GM19397 (cell line): Measurements from ENCODE around the gene HEBP2.
"Not testable (repeated sequence)": the region's sequence is repeated elsewhere in the genome, so short reads cannot be mapped to it uniquely, and the experiment has no call there.

ENCODE experiments used
- ATAC-seq: cut with Tn5 transposase; IDR thresholded peaks from one replicate; pipeline ENCODE4 v1.9.1; 2021; ENCODE audit warnings: mild to moderate bottlenecking, moderate library complexity; ENCODE audit not compliant: unreplicated experiment

HEBP2 gene, protein sequence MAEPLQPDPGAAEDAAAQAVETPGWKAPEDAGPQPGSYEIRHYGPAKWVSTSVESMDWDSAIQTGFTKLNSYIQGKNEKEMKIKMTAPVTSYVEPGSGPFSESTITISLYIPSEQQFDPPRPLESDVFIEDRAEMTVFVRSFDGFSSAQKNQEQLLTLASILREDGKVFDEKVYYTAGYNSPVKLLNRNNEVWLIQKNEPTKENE

DNA sequence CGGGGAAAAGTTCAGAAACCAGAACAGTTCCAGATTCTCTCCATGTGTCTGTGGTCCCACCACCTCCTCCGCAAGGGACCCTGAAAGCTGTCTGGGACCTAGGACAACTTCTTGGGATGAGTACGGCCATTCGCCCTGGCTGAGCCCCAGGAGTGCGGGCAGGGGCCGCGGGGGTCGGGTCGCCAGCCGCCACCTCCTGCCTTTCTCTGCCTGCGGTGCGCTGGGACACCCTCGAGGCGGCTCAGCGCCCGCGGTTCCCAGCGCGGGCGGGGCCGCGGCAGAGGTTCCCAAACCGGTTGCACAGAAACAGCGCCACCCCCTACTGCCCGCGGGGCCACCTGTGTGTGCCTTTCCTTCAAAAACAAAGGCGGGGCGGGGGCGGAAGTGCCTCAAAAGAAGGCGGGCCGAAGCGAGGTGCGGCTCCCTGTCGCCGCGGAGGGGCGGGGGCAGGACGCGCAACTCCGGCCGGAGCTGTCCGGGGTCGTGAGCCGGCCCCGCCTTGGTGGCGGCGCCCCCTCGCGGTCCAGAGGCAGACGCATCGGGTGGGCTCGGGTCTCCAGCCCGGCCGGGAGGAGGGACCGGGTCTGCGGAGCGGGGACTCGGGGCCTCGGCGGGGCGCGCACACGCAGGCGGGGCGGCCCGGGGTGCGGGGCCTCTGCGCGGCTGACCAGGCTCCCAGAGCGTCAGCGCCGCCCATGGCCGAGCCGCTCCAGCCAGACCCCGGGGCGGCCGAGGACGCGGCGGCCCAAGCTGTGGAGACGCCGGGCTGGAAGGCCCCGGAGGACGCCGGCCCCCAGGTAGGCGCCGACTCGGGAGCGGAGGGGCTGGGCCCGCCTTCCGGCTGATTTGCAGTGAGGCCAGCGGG, at the start of gene HEBP2:
Gene HEBP2 (plus strand): TSS at position 423 of the 865 bp plus-strand sequence. CDS start 273 bp downstream, at position 696.
- ATAC-seq, result peak; percentile 90

DNA sequence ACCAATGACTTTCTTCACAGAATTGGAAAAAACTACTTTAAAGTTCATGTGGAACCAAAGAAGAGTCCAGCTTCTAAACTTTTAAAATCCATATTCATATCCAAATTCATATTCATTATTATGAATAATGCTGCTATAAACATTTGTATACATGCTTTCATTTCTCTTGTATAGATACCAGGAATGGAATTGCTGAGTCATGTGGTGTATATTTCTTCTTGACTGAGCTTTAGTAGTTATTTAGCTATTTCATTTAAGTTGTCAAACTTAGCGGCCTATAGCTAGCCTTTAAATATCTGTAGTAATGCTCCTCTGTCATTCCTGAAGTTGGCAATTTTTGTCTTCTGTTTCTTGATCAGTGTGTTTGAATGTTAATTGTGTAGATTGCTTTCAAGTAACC, 46.1 kb upstream of the HEBP2 start:
- ATAC-seq, result no peak

DNA sequence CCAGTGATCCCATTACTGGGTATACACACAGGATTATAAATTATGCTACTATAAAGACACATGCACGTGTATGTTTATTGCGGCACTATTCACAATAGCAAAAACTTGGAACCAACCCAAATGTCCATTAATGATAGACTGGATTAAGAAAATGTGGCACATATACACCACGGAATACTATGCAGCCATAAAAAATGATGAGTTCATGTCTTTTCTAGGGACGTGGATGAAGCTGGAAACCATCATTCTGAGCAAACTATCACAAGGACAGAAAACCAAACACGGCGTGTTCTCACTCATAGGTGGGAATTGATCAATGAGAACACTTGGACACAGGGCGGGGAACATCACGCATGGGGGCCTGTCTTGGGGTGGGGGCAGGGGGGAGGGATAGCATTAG, 35.3 kb upstream of the HEBP2 start:
- not testable (repeated sequence) for ATAC-seq

DNA sequence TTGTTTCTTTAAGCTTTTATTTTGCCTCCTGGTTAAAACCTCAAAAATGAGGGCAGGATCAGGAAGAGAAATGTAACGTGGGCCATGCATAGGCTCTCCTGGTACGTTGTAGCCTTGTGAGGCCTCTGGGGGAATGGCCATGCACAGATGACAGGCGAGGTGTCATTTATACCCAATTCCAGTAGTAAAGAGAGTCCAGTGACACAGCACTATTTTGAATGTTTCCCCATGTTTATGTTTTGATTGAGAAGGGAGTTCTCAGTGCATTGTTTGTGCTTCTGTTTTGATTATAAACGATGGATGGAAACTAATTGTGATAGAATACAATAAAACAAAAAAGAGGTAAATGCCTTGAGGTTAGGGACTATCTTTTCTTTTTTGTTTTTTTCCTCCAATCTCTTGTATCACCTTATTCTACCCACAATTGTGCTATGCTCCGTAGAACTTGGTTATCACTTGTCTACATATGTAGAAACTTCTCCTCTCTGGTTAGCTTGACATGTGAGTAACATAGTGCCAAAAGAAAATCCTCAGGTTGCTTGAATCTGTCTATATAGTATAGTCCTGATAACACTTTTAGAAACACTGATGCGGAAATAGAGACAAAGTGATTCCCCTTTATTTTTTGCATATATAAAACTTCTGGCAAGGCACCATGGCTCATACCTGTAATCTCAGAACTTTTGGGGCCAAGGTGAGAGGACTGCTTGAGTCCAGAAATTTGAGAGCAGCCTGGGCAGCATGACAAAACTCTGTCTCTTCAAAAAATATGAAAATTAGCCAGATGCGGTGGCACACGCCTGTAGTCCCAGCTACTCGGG, 33.2 kb upstream of the HEBP2 start:
- no peak for ATAC-seq

DNA sequence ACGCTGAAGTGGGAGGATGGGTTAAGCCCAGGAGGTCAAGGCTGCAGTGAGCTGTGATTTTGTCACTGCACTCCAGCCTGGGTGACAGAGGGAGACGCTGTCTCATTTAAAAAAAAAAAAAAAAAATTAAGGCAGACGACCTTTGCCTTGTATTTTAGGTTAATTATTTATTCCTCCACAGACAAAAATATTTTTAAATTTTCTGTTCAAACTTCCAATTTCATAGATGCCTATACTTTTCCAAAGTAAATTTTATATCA, 32.6 kb upstream of the HEBP2 start:
- ATAC-seq, result no peak

DNA sequence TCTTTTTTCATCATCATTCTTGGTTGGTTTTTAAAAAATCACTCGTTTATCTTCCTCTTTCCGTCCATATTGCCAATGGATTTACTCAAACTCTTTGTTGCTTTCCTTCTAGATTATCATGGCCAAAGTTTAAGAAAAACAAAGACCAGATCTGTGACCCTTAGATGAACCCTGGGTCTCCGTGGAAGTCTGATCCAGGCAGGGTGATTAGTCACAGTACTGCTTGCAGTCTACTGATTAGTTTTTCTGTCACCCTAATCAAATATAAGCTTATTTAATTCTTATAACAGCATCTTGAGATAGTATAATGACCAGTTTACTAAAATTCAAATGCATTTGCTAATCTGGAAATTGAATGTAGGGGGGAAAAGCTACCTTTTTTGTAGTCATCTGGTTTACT, 32.3 kb upstream of the HEBP2 start:
- no peak for ATAC-seq

DNA sequence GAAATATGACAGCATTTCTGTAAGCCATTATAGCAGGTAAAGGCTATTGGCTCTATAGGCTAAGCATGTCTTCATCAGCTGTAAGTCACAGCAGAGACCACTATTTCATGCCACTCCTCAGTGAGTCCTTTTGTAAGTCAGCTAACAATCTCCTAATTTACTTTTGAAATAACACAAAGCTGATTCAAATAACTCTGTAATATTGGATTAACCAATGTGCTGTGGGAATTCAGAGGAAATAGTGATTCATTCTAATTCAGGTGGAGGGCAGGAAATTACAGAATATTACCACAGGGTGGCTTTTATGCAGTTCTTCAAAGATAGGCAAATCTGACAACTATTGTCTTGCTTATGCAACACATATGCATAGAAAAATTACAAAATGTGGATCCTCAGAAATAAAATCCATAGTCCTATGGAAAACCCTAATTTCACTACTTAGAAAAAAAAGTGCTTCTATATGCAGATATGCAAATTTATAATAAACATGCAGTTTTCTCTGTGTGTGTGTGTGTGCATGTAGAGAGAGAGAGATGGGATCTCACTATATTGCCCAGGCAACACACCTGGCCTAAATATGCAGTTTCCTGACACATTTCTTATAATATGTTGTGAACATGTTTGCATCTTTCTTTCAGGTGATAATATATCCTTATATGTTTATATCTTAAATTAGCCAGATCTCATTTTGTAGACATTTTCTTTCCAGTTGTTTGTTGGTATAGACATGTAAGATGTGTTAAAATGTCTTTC, 31.1 kb upstream of the HEBP2 start:
- no peak for ATAC-seq

DNA sequence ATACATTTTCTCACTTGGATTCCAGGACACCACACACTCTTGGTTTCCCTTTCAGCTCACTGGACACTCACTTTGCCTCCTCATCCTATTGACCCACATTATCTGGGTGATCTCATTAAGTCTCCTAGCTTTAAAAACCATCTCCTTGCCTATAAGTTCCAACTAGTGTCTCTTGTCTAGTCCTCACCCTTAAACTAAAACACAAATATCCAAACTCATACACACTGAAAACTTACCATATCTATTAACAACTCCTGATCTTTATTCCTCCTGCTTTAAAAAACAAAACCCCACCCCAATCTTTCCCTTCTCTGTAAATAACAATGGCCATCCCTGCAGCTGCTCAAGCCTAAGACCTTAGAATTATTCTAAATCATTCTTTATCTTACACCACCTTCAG, 29.8 kb upstream of the HEBP2 start:
- ATAC-seq, result no peak

DNA sequence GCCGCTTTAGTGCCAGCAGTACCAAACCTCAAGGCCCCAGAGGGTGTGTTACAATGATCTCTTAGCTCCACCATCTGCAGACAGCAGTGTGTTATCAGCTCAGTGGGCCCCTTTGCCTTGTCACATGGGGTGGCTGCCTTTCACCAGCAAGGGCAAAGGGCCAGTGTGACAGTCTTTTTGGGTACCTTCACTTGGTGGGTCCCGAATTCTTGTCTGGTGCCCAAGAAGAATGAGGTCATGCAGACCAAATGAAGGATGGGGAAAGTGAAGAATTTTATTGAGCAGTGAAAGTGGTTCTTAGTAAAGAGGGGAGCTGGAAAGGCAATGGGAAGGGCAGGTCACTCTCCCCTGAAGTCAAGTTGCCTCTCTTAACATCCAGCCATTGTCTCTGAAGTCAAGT, 29.2 kb upstream of the HEBP2 start:
- ATAC-seq, result no peak

DNA sequence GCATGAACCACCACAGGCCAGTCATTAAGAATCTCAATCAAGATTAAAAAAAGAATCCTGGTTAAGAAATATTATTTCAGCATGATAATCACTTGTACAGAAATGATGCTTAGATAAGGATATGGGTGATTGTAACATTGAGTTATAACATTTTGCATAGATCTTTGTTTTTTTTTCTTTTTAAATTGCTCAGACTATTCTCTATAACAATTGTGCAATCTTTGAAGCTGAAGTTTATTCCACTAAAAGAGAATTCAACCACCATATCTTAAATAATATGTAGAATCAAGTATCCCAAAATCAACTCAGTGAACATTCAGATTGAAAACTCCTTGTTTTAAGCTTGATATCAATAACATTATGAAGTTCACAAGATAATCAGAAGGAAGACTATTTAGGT, 27.0 kb upstream of the HEBP2 start:
- ATAC-seq, result no peak

DNA sequence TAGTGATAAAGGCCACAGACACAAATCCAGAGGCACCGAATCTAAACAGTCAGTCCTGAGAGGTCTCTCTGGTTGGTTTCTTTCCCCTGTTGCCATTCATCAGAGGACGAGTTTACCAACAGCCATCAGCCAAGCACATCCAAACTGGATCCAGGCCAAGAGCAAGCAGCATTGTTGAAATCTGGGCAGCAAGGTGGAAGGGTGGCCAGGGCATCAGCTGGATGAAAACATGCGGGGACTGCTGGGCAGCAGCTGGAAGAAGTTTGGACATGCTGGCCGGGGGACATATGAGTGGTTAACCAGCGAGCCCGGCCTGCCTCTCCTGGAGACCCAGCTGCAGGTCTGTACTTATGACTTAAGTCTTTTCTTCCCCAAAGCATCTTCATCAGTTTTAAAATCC, 26.2 kb upstream of the HEBP2 start, which contains the start of gene SMIM28:
Gene SMIM28 (plus strand): TSS at position 62 of the 400 bp plus-strand sequence. CDS start 168 bp downstream, at position 230.
- ATAC-seq, result no peak

DNA sequence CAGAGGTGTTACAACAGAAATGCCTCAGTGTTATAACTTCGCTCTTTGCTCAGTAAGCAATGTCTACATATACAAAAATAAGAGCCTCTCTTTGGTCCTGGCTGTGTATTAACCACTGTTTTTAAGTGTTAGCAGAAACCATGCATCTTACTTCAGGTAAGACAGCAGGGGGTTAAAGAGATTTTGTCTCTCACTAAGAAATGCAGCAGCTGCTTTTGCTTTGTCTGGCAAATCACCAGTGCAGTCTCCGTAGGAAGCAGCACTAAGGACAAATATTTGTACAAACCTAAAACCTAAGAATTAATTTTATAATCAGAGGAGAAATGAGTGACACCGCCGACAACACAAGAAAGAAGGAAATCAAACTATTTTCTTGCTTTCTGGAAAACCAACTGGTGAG, 25.6 kb upstream of the HEBP2 start:
- ATAC-seq, result no peak

DNA sequence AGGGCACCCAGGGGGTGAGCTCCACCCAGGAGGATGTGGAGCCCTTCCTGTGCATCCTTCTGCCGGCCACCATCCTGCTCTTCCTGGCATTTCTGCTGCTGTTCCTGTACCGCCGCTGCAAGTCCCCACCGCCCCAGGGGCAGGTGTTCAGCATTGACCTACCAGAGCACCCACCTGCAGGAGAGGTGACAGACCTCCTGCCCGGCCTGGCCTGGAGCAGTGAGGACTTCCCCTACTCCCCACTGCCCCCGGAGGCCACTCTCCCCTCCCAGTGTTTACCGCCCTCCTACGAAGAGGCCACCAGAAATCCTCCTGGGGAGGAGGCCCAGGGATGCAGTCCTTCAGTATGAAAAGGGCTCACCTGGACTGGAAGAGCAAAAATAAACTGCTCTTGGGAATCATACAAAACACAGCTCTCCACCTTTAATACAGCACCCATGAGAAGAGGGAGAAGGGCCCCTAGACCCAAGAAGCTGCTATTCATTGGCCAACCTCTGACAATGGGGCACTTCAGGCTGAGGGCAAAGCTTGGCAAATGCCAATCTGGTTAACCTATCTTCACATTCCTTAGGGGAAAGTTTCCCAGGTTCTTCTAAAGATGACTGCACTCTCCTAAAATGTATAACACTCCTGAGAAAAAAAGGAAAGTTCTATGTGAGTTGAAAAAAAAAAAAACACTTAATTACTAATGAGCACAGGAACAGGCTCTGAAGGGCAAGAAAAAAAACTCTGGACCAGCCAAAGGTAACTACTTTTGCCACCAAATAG, 21.3 kb upstream of the HEBP2 start:
- no peak for ATAC-seq

DNA sequence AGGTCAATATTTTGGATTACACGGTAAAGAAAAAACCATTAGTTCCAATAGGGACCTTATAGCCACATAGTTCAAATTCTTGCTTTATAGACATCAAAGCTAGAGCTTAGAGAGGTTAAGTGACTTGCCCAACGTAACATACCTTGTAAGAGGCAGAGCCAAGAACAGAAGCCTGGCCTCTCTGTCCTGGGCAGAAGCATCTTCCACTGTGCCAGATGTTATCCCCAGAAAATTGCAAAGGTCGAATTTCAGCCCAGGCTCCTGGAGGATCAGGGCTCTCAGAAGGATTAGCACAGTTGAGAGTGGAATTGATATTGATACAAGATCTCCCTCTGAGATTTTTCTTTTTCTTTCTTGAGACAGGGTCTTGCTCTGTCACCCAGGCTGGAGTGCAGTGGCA, 20.2 kb upstream of the HEBP2 start:
- no peak for ATAC-seq

DNA sequence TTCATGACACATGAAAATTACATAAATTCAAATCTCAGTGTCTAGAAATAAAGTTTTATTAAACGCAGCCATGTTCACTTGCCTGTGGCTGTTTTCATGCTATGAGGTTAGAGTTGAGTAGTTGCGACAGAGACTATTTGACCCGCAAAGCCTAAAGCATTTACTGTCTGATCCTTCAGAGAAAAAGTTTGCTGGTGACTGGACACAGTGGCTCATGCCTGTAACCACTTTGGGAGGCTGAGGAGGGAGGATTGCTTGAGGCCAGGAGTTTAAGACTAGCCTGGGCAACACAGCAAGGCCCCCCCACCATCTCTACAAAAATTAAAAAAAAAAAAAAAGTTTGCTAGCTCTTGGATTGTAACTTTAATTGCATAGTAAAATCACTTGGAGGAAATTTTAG, 17.1 kb upstream of the HEBP2 start:
- no peak for ATAC-seq

DNA sequence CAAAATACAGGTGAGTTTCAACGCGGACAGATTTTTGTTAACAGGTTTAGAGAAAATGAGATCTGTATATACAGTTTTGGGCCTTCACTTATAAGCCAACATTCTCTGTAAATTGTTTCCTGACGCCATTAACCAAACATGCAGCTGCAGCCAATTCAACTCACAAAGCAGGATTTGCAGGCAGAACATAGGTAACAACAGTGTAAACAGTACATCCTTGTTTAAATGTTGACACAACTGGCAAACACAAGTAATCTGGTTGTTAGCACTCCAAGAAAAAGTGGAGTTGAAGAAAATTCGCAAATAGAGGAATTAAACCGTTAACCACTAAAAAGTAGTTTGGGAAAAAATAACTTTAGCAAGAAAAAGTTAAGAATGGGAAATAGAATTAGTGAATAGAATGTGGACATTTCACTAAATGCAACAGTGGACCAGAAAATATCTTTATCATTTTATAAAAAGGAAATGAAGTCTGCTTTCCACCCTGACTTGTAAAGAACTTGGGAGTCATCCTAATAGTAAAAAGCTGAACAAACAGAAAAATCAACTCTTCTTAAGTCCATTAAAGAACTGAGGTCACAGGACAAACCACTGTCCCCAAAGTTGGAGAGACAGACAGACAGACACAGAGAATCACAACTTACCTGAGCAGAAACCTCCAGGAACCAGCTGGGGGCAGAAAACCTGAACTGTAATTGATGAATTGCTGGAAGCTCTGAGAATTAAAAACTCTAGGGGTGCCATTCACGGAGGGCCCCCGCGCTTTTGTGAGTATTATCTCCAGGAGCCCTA, 16.2 kb upstream of the HEBP2 start:
- no peak for ATAC-seq

DNA sequence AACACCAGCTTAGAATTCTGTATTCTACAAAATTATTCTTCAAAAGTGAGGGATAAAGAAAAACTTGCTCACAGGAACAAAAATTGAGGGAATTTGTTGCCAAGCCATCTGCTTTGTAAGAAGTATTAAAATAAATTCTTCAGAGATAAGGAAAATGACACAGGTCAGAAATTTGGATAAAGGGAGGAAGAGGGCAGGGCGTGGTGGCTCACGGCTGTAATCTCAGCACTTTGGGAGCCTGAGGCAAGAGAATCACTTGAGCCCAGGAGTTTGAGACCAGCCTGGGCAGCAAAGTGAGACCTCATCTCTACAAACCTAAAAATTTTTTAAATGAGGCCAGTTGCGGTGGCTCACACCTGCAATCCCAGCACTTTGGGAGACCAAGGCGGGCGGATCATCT, 14.5 kb upstream of the HEBP2 start:
- ATAC-seq, result no peak

DNA sequence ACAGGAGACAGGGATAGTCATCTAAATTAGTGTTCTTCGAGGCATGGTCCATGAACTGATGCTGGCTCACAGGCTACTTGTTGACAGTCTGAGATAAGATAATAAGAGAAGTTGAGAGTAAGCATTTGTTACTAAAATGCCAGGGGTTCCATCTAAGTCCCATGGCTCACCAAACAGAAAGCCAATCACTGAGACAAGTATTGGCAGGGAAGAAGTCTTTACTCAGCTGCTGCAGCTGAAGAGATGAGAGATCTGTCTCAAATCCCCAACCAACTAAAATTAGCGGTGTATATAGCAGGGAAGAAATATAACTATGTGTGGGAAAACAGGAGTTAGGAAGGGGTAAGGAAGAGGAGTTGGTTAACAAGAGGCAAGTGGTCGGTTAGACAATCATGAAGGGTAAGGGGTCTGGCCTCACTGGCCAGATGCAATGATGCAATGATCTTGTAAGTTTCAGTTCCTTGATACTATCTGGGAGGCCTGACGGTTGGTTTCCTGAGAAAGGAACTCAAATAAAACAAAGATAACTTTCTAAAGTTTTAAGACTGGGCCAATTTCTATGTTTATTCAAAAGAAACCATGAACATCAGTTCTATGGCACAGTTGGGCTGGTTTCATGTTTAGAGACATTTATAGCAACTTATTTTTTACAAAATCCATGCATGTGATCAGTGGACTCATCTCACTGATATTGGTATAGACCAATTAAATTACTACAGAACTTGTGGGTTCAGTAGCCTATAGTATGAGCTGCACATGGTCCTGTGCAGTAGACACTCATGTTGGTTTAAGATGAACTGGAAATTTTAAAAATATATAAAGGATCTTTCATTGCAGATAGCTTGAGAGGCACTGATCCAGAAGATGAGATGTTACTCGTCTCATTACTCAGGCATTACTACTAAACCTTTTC, 9.9 kb upstream of the HEBP2 start:
- no peak for ATAC-seq

DNA sequence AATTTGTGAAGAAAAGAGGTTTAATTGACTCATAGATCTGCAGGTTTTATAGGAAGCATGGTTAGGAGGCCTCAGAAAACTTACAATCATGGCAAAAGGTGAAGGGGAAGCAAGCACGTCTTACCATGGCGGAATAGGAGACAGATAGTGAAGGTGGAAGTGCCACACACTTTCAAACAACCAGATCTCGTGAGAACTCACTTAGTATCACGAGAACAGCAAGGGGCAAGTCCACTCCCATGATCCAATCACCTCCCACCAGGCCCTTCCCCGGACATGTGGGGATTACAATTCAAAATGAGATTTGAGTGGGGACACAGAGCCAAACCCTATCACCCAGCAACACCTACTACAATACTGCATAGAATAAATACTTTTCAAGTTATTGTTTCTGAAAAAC, 7.3 kb upstream of the HEBP2 start:
- no peak for ATAC-seq
